ENCODE data around the gene UXT. TPM values are rescaled to one million over a fixed set of nuclear protein-coding genes. Genes with fewer than 3 reads are reported as not detected.

UXT gene
- total and polyA plus RNA-seq, 2 of the 13 experiments (the other 11 are each of a cell fraction or from before 2014, with no cell fraction given): 107 to 123 TPM

GRCh38 chrX:47619486-47620302, 39.3 kb downstream of the UXT start, which contains the start of gene SYN1 (continued):
- TF ChIP-seq ZFP36 (IDR thresholded peaks at IDR 0.05; ENCODE audit: borderline replicate concordance, low read depth, low read length, partially characterized antibody): no peak
- TF ChIP-seq HMG20B (CRISPR knock-in tag; conservative IDR thresholded peaks at IDR 0.05): no peak
- no peak for TF ChIP-seq RORA (CRISPR knock-in tag; IDR thresholded peaks at IDR 0.05)
- 0 out of 2 replicates have a peak, but pooled peaks have one; percentile 60 for TF ChIP-seq SNAPC5 (CRISPR knock-in tag; IDR thresholded peaks at IDR 0.05; ENCODE audit: borderline replicate concordance)
- TF ChIP-seq TRAFD1 (CRISPR knock-in tag; IDR thresholded peaks at IDR 0.05; ENCODE audit: borderline replicate concordance): no peak
- no peak for TF ChIP-seq IKZF4 (CRISPR knock-in tag; IDR thresholded peaks at IDR 0.05; ENCODE audit: borderline replicate concordance, low read depth, not compliant biosample characterization)
- no peak for TF ChIP-seq NFKBIZ (CRISPR knock-in tag; IDR thresholded peaks at IDR 0.05)
- TF ChIP-seq ZNF597 (CRISPR knock-in tag; IDR thresholded peaks at IDR 0.05): no peak
- no peak for TF ChIP-seq ZNF20 (CRISPR knock-in tag; IDR thresholded peaks at IDR 0.05)
- no peak for TF ChIP-seq HNF1A (IDR thresholded peaks at IDR 0.05; ENCODE audit: low read depth)
- no peak; the same call in 1 of the 2 replicates for TF ChIP-seq HNF1A (CRISPR knock-in tag; IDR thresholded peaks at IDR 0.05; ENCODE audit: borderline replicate concordance)
- TF ChIP-seq ETS1 (CRISPR knock-in tag; IDR thresholded peaks at IDR 0.05): no peak
- TF ChIP-seq NCOA2 (CRISPR knock-in tag; IDR thresholded peaks at IDR 0.05): no peak
- no peak for TF ChIP-seq RCOR2 (CRISPR knock-in tag; IDR thresholded peaks at IDR 0.05)
- TF ChIP-seq MBD4 (IDR thresholded peaks at IDR 0.05; ENCODE audit: borderline replicate concordance, low read length): no peak
- TF ChIP-seq ZNF7 (CRISPR knock-in tag; IDR thresholded peaks at IDR 0.05): no peak
- 0 out of 2 replicates have a peak, but pooled peaks have one; percentile 32 for TF ChIP-seq ZBTB25 (CRISPR knock-in tag; IDR thresholded peaks at IDR 0.05)
- TF ChIP-seq ZNF232 (CRISPR knock-in tag; IDR thresholded peaks at IDR 0.05; ENCODE audit: borderline replicate concordance): 0 out of 2 replicates have a peak, but pooled peaks have one; percentile 44
- TF ChIP-seq MIER3 (CRISPR knock-in tag; IDR thresholded peaks at IDR 0.05; ENCODE audit: borderline replicate concordance): no peak
- no peak for TF ChIP-seq RFXANK (CRISPR knock-in tag; IDR thresholded peaks at IDR 0.05)
